Measurements from ENCODE around the gene LDLRAD4. TPM values are rescaled to one million over a fixed set of nuclear protein-coding genes. Genes with fewer than 3 reads are reported as not detected.

Gene LDLRAD4
- total RNA-seq, 2 experiments from 2014 or later, result 34.3 to 35.7 TPM

GRCh38 chr18:13366541-13366940, 148.0 kb downstream of the LDLRAD4 start:
- no peaks in the 10 kb centered on the region for H3K36me3 Mint-ChIP-seq (ENCODE audit: low read depth)
- POLR2A ChIA-PET, result no interaction called here
- no peak for ATAC-seq
- no peak overlapping the region for H3K27ac Mint-ChIP-seq
- CTCF ChIA-PET, result no interaction called here
- DNase-seq, result no peak
- H3K4me1 Mint-ChIP-seq (ENCODE audit: low read depth), result peaks cover 15% of the 10 kb centered on the region
- no peaks in the 10 kb centered on the region for H3K27me3 Mint-ChIP-seq (ENCODE audit: low read depth)
- H3K9me3 Mint-ChIP-seq (ENCODE audit: insufficient read depth), result no peaks in the 10 kb centered on the region
- H3K4me3 Mint-ChIP-seq, result no peak overlapping the region

- no peaks in the 10 kb centered on the region for H3K36me3 Mint-ChIP-seq (ENCODE audit: low read depth)
- DNase-seq (no peak), ATAC-seq (no peak)
- POLR2A ChIA-PET, result no interaction called here
- H3K27ac Mint-ChIP-seq, result no peak overlapping the region
- CTCF ChIA-PET, result no interaction called here
- no peaks in the 10 kb centered on the region for H3K27me3 Mint-ChIP-seq (ENCODE audit: low read depth)
- H3K9me3 Mint-ChIP-seq (ENCODE audit: insufficient read depth), result no peaks in the 10 kb centered on the region
- no peak overlapping the region for H3K4me3 Mint-ChIP-seq
- peaks cover 22% of the 10 kb centered on the region for H3K4me1 Mint-ChIP-seq (ENCODE audit: low read depth)
These were observed 148.7 kb downstream of the LDLRAD4 start for GRCh38 chr18:13366962-13367892.

GRCh38 chr18:13368080-13368813, 149.7 kb downstream of the LDLRAD4 start:
- no peaks in the 10 kb centered on the region for H3K27me3 Mint-ChIP-seq (ENCODE audit: low read depth)
- H3K9me3 Mint-ChIP-seq (ENCODE audit: insufficient read depth), result no peaks in the 10 kb centered on the region
- ATAC-seq (no peak), DNase-seq (no peak)
- ChIA-PET POLR2A (no interaction called here), CTCF (interaction anchor here (0.7 kb wide), 1 partner anchor 152 kb away, joined by 4 read pairs; no protein-coding TSS in a partner anchor)
- H3K27ac Mint-ChIP-seq, result no peak overlapping the region
- H3K4me3 Mint-ChIP-seq, result no peak overlapping the region
- H3K36me3 Mint-ChIP-seq (ENCODE audit: low read depth), result no peaks in the 10 kb centered on the region
- peaks cover 31% of the 10 kb centered on the region for H3K4me1 Mint-ChIP-seq (ENCODE audit: low read depth)

GRCh38 chr18:13369353-13369752, 150.8 kb downstream of the LDLRAD4 start:
- DNase-seq (no peak), ATAC-seq (no peak)
- CTCF ChIA-PET, result no interaction called here
- POLR2A ChIA-PET, result no interaction called here
- Mint-ChIP-seq H3K27ac (no peak overlapping the region), H3K9me3 (ENCODE audit: insufficient read depth) (no peaks in the 10 kb centered on the region), H3K27me3 (ENCODE audit: low read depth) (no peaks in the 10 kb centered on the region), H3K4me1 (ENCODE audit: low read depth) (peaks cover 34% of the 10 kb centered on the region), H3K36me3 (ENCODE audit: low read depth) (no peaks in the 10 kb centered on the region), H3K4me3 (no peak overlapping the region)

GRCh38 chr18:13369756-13370510, 151.4 kb downstream of the LDLRAD4 start:
- no peaks in the 10 kb centered on the region for H3K36me3 Mint-ChIP-seq (ENCODE audit: low read depth)
- no peak overlapping the region for H3K4me3 Mint-ChIP-seq
- H3K4me1 Mint-ChIP-seq (ENCODE audit: low read depth), result peaks cover 38% of the 10 kb centered on the region
- no peaks in the 10 kb centered on the region for H3K27me3 Mint-ChIP-seq (ENCODE audit: low read depth)
- H3K27ac Mint-ChIP-seq, result no peak overlapping the region
- no peaks in the 10 kb centered on the region for H3K9me3 Mint-ChIP-seq (ENCODE audit: insufficient read depth)
- DNase-seq, result no peak
- ChIA-PET POLR2A (no interaction called here), CTCF (no interaction called here)
- no peak for ATAC-seq

GRCh38 chr18:13370995-13371625, 152.6 kb downstream of the LDLRAD4 start:
- no peak overlapping the region for H3K27ac Mint-ChIP-seq
- H3K9me3 Mint-ChIP-seq (ENCODE audit: insufficient read depth), result no peaks in the 10 kb centered on the region
- no peaks in the 10 kb centered on the region for H3K27me3 Mint-ChIP-seq (ENCODE audit: low read depth)
- H3K4me3 Mint-ChIP-seq, result no peak overlapping the region
- ChIA-PET POLR2A (no interaction called here), CTCF (no interaction called here)
- no peak for DNase-seq
- H3K4me1 Mint-ChIP-seq (ENCODE audit: low read depth), result peaks cover 50% of the 10 kb centered on the region
- H3K36me3 Mint-ChIP-seq (ENCODE audit: low read depth), result no peaks in the 10 kb centered on the region
- no peak for ATAC-seq

- H3K9me3 Mint-ChIP-seq (ENCODE audit: insufficient read depth), result no peaks in the 10 kb centered on the region
- peak overlapping the region; percentile 22 for H3K27ac Mint-ChIP-seq
- ChIA-PET CTCF (interaction anchor here (1.2 to 1.5 kb wide), 2 partner anchors 10 to 99 kb away, joined by 3 to 5 read pairs; no protein-coding TSS in a partner anchor), POLR2A (no interaction called here)
- ATAC-seq, result no peak
- DNase-seq, result no peak
- no peaks in the 10 kb centered on the region for H3K27me3 Mint-ChIP-seq (ENCODE audit: low read depth)
- H3K4me1 Mint-ChIP-seq (ENCODE audit: low read depth), result peaks cover 58% of the 10 kb centered on the region
- no peak overlapping the region for H3K4me3 Mint-ChIP-seq
- no peaks in the 10 kb centered on the region for H3K36me3 Mint-ChIP-seq (ENCODE audit: low read depth)
These were observed 153.3 kb downstream of the LDLRAD4 start for GRCh38 chr18:13371689-13372418.

GRCh38 chr18:13372531-13372951, 154.0 kb downstream of the LDLRAD4 start:
- no peaks in the 10 kb centered on the region for H3K27me3 Mint-ChIP-seq (ENCODE audit: low read depth)
- H3K9me3 Mint-ChIP-seq (ENCODE audit: insufficient read depth), result no peaks in the 10 kb centered on the region
- H3K36me3 Mint-ChIP-seq (ENCODE audit: low read depth), result no peaks in the 10 kb centered on the region
- ChIA-PET CTCF (interaction anchor here (1.0 to 1.7 kb wide), 5 partner anchors 11 to 352 kb away, joined by 3 to 5 read pairs (median 4); no protein-coding TSS in a partner anchor), POLR2A (no interaction called here)
- ATAC-seq (no peak), DNase-seq (no peak)
- no peak overlapping the region for H3K4me3 Mint-ChIP-seq
- H3K4me1 Mint-ChIP-seq (ENCODE audit: low read depth), result peaks cover 65% of the 10 kb centered on the region
- no peak overlapping the region for H3K27ac Mint-ChIP-seq

GRCh38 chr18:13374096-13374467, 155.5 kb downstream of the LDLRAD4 start:
- ChIA-PET CTCF (interaction anchor here (0.8 to 3.1 kb wide), 4 partner anchors 13 to 350 kb away, joined by 3 to 9 read pairs (median 4); no protein-coding TSS in a partner anchor), POLR2A (no interaction called here)
- Mint-ChIP-seq H3K4me3 (no peak overlapping the region), H3K27me3 (ENCODE audit: low read depth) (no peaks in the 10 kb centered on the region), H3K27ac (no peak overlapping the region), H3K36me3 (ENCODE audit: low read depth) (no peaks in the 10 kb centered on the region), H3K4me1 (ENCODE audit: low read depth) (peaks cover 78% of the 10 kb centered on the region), H3K9me3 (ENCODE audit: insufficient read depth) (no peaks in the 10 kb centered on the region)
- DNase-seq (no peak), ATAC-seq (no peak)

- CTCF ChIA-PET, result interaction anchor here (0.7 to 3.1 kb wide), 5 partner anchors 64 to 239 kb away, joined by 3 to 9 read pairs (median 4); no protein-coding TSS in a partner anchor
- POLR2A ChIA-PET, result interaction anchor here (0.6 to 2.5 kb wide), 4 partner anchors 90 to 189 kb away, joined by 3 to 6 read pairs (median 4); no protein-coding TSS in a partner anchor
- Mint-ChIP-seq H3K4me3 (no peak overlapping the region), H3K36me3 (ENCODE audit: low read depth) (no peaks in the 10 kb centered on the region), H3K4me1 (ENCODE audit: low read depth) (peaks cover 78% of the 10 kb centered on the region), H3K27me3 (ENCODE audit: low read depth) (no peaks in the 10 kb centered on the region), H3K9me3 (ENCODE audit: insufficient read depth) (no peaks in the 10 kb centered on the region), H3K27ac (peak overlapping the region; percentile 82)
- ATAC-seq, result peak; percentile 3
- DNase-seq, result no peak
These were observed 156.1 kb downstream of the LDLRAD4 start for GRCh38 chr18:13374468-13375301.

Data from activated CD8-positive, alpha-beta T cell treated with anti-CD3 and anti-CD28 coated beads, Interleukin-2, amount 10 ng/mL, durations not matched to agents 7 days and 5 days (primary cell).